Ovary (tissue), 3 donors: ENCODE measurements around the gene SRGAP3.

Source experiments
- EP300 ChIP-seq: sonication (generic); formaldehyde crosslinking; IDR thresholded peaks from one replicate; pipeline ENCODE4 v1.6.1; 2017; ENCODE audit warnings: antibody characterized with exemption
- TF ChIP-seq, protein P1 (sequence below), 3 donors: fragments of 450-650 bp in 2 of 3; fragments of 200-600 bp in 1 of 3; IDR thresholded peaks; one replicate each; pipeline versions ENCODE4 v1.5.1 to v1.8.0; 2016 to 2022; ENCODE audit warnings: antibody characterized with exemption in 3 of 3, mild to moderate bottlenecking in 1 of 3
- donor health status: DM: no; HTN: no; CAD: no.

DNA sequence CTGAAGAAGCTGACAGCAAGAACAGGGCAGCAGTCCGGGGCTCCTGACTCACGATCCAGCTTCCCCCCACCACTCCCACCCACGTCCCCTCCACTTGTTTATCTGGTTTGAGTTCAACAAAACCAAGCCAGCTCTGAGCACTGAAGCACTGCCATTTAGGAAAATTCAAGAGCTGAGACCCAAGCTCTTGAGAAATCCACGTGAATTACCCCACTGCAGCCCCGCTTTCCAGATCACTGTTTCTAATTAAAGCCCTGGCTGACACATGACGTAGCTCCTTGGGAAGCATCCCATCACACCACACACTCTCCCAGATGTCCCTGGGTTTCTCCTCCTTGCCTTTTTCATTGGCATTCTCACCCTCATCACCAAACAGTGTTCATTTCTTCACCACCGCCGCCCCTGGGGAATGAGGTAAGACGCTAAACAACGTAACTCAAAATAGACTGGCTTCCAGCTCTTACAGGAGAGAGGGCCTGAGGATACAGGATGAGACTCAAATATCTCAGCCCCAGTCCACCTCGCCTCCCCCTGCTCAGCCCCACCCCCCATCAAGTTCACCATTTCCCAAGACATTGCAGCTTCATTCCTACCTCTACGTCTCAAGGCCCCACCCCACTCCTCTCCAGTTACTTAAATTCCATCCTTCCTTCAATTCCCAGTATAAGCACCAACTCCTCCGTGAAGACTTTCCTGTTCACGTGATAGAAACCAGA lies 95.4 kb downstream of the SRGAP3 start:
- no peak for TF ChIP-seq EP300
- TF ChIP-seq, protein P1, sequence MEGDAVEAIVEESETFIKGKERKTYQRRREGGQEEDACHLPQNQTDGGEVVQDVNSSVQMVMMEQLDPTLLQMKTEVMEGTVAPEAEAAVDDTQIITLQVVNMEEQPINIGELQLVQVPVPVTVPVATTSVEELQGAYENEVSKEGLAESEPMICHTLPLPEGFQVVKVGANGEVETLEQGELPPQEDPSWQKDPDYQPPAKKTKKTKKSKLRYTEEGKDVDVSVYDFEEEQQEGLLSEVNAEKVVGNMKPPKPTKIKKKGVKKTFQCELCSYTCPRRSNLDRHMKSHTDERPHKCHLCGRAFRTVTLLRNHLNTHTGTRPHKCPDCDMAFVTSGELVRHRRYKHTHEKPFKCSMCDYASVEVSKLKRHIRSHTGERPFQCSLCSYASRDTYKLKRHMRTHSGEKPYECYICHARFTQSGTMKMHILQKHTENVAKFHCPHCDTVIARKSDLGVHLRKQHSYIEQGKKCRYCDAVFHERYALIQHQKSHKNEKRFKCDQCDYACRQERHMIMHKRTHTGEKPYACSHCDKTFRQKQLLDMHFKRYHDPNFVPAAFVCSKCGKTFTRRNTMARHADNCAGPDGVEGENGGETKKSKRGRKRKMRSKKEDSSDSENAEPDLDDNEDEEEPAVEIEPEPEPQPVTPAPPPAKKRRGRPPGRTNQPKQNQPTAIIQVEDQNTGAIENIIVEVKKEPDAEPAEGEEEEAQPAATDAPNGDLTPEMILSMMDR (IDR thresholded peaks at IDR 0.05), result no peak
